ENCODE measurements around the gene KATNA1. TPM values are rescaled to one million over a fixed set of nuclear protein-coding genes. Genes with fewer than 3 reads are reported as not detected.
A peak's percentile ranks its signal among the peaks of the same experiment; 100 is the strongest.

Gene KATNA1
- total and polyA plus RNA-seq, 9 of the 15 experiments (the other 6 are each of a cell fraction or from before 2014, with no cell fraction given), result 22.5 to 76.9 (median 45.0) TPM

DNA sequence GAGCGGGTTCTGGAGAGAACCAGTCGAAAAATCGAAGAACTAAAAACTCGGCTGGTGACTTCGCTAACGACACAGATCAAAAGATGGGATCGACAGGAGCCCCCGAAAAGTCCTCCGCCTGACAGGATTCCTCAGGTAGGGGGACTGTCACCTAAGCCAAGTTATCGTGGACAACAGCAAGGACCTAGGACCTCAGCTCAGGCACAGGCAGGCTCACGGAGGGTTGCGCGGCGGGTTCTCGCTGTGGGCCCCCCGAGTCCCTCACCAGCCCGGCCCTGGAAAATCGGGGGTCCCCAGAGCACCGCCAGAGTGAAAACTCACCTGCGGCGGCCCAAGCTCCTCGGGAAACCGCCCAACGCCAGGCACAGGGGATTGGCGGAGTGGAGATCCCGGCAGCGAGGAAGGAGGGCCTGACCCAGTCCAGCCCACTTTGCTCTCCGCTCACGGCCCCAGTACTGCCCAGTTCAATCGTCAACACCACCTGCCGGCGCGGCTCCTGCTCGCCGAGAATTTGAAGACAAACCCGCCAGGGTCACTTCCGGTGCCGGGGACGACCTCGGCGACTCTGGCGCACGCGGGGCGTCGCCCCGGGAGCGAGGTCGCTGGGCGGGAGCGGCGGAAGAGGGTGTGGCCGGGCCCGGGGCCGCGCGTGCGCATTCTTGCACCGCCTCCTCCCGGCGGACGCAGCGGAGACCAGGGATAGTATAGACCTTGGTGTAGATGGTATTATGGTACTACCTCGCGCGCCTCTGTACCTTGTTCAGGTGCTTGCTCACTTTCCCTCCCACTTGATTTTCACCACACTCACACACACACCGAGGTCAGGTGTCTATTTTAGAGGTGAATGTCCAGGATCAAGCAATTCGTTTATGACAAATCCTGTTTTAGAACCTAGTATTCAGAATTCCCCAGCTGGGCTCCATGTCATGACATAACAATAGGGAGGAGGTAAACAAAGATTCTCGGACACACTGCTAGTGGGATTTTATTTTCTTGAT is at the start of gene KATNA1 (continued):
- TF ChIP-seq FOXP1 (CRISPR knock-in tag; IDR thresholded peaks at IDR 0.05) (peak; percentile 89), BMI1 (IDR thresholded peaks at IDR 0.05; ENCODE audit: low read length) (no peak), DIDO1 (tag; IDR thresholded peaks at IDR 0.05; ENCODE audit: low read depth) (no peak), BRF1 (IDR thresholded peaks at IDR 0.05; ENCODE audit: borderline replicate concordance, extremely low read depth, insufficient read length) (no peak), ZNF24 (IDR thresholded peaks at IDR 0.05) (no peak; the same call in 1 of the 2 replicates), XRCC4 (IDR thresholded peaks at IDR 0.05; ENCODE audit: extremely low read depth, insufficient read depth, insufficient read length) (no peak), RHOXF2B (CRISPR knock-in tag; conservative IDR thresholded peaks at IDR 0.05) (no peak), TCF7L2 (IDR thresholded peaks at IDR 0.05; ENCODE audit: low read depth, low read length) (no peak), ZNF76 (CRISPR knock-in tag; IDR thresholded peaks at IDR 0.05; ENCODE audit: borderline replicate concordance) (no peak), EWSR1 (IDR thresholded peaks at IDR 0.05; ENCODE audit: borderline replicate concordance, low read depth, partially characterized antibody) (no peak), CBFA2T2 (conservative IDR thresholded peaks at IDR 0.05) (0 out of 2 replicates have a peak, but pooled peaks have one; percentile 16), HDGF (IDR thresholded peaks at IDR 0.05) (no peak), ZNF140 (CRISPR knock-in tag; IDR thresholded peaks at IDR 0.05) (no peak), ZNF41 (CRISPR knock-in tag; conservative IDR thresholded peaks at IDR 0.05) (no peak), FOXJ2 (tag; IDR thresholded peaks at IDR 0.05) (peak; percentile 75), ETV6 (IDR thresholded peaks at IDR 0.05; ENCODE audit: borderline replicate concordance in 1 of 2, low read depth in 2 of 2, low read length in 1 of 2) (no peak), ETV6 (CRISPR knock-in tag; IDR thresholded peaks at IDR 0.05; ENCODE audit: borderline replicate concordance) (no peak; the same call in 1 of the 2 replicates)
- TF ChIP-seq, protein P1, sequence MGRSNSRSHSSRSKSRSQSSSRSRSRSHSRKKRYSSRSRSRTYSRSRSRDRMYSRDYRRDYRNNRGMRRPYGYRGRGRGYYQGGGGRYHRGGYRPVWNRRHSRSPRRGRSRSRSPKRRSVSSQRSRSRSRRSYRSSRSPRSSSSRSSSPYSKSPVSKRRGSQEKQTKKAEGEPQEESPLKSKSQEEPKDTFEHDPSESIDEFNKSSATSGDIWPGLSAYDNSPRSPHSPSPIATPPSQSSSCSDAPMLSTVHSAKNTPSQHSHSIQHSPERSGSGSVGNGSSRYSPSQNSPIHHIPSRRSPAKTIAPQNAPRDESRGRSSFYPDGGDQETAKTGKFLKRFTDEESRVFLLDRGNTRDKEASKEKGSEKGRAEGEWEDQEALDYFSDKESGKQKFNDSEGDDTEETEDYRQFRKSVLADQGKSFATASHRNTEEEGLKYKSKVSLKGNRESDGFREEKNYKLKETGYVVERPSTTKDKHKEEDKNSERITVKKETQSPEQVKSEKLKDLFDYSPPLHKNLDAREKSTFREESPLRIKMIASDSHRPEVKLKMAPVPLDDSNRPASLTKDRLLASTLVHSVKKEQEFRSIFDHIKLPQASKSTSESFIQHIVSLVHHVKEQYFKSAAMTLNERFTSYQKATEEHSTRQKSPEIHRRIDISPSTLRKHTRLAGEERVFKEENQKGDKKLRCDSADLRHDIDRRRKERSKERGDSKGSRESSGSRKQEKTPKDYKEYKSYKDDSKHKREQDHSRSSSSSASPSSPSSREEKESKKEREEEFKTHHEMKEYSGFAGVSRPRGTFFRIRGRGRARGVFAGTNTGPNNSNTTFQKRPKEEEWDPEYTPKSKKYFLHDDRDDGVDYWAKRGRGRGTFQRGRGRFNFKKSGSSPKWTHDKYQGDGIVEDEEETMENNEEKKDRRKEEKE (IDR thresholded peaks at IDR 0.05; ENCODE audit: borderline replicate concordance in 1 of 2, control insufficient read depth in 1 of 2, low read depth in 2 of 2, low read length in 1 of 2), result peak in 1 of 2 experiments; percentile 91; a peak in 1 of 4 replicates
- TF ChIP-seq, protein P2, sequence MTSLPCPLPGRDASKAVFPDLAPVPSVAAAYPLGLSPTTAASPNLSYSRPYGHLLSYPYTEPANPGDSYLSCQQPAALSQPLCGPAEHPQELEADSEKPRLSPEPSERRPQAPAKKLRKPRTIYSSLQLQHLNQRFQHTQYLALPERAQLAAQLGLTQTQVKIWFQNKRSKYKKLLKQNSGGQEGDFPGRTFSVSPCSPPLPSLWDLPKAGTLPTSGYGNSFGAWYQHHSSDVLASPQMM (CRISPR knock-in tag; IDR thresholded peaks at IDR 0.05), result no peak
- TF ChIP-seq, protein P3, sequence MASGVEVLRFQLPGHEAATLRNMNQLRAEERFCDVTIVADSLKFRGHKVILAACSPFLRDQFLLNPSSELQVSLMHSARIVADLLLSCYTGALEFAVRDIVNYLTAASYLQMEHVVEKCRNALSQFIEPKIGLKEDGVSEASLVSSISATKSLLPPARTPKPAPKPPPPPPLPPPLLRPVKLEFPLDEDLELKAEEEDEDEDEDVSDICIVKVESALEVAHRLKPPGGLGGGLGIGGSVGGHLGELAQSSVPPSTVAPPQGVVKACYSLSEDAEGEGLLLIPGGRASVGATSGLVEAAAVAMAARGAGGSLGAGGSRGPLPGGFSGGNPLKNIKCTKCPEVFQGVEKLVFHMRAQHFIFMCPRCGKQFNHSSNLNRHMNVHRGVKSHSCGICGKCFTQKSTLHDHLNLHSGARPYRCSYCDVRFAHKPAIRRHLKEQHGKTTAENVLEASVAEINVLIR (CRISPR knock-in tag; IDR thresholded peaks at IDR 0.05), result 0 out of 2 replicates have a peak, but pooled peaks have one; percentile 42
